Suprapubic skin (tissue), 4 donors: ENCODE data around the gene CDH13. TPM values are rescaled to one million over a fixed set of nuclear protein-coding genes. Genes with fewer than 3 reads are reported as not detected.

ENCODE experiments used
- DNase-seq, 2 donors: peaks; one replicate each; pipeline ENCODE4 v3.0.0-alpha.2; 2019; ENCODE audit warnings: low spot score in 2 of 2
- H3K27ac ChIP-seq: fragments of 200-600 bp; sonication (generic); one replicate; pipeline ENCODE4 v1.5.1; 2019
- H3K27me3 ChIP-seq: fragments of 200-600 bp; sonication (generic); one replicate; pipeline ENCODE4 v1.5.1; 2019
- H3K36me3 ChIP-seq: fragments of 200-600 bp; sonication (generic); one replicate; pipeline ENCODE4 v1.5.1; 2019
- H3K4me1 ChIP-seq: fragments of 200-600 bp; sonication (generic); one replicate; pipeline ENCODE4 v1.5.1; 2019
- H3K4me3 ChIP-seq: fragments of 200-600 bp; sonication (generic); one replicate; pipeline ENCODE4 v1.5.1; 2019; ENCODE audit warnings: mild to moderate bottlenecking
- H3K9me3 ChIP-seq: fragments of 200-600 bp; sonication (generic); one replicate; pipeline ENCODE4 v1.5.1; 2019
- EP300 ChIP-seq: sonication (generic); formaldehyde crosslinking; IDR thresholded peaks from one replicate; pipeline ENCODE4 v1.6.1; 2017; ENCODE audit warnings: antibody characterized with exemption
- POLR2A ChIP-seq, 2 donors: fragments of 450-650 bp; IDR thresholded peaks; one replicate each; pipeline ENCODE4 v1.6.1; 2017; ENCODE audit warnings: antibody characterized with exemption in 2 of 2, mild to moderate bottlenecking in 2 of 2, moderate library complexity in 2 of 2
- POLR2AphosphoS5 ChIP-seq, 3 donors: sonication (generic); formaldehyde crosslinking; IDR thresholded peaks; one replicate each; pipeline ENCODE4 v1.6.1; 2017; ENCODE audit warnings: antibody characterized with exemption in 3 of 3
- WGBS: methylation state at CpG from one replicate; pipeline ENCODE4 v1.1.5; 2018; 5-methylcytosine and 5-hydroxymethylcytosine counted together
- total RNA-seq, 4 donors: library from RNA; depleted of rRNA; stranded (reverse); fragments of >200 nt; gene quantifications; one replicate each; pipeline ENCODE4 v1.1.0, GENCODE V29; 2016
- TF ChIP-seq, protein P1 (sequence below), 2 donors: fragments of 200-600 bp in 1 of 2; fragments of 450-650 bp in 1 of 2; sonication (generic) in 1 of 2; IDR thresholded peaks; one replicate each; pipeline ENCODE4 v1.5.1; 2016 to 2019; ENCODE audit warnings: antibody characterized with exemption in 2 of 2, mild to moderate bottlenecking in 1 of 2, moderate library complexity in 1 of 2

Gene CDH13
- total RNA-seq, 4 donors from 2014 or later: 90.4 to 176 (median 139) TPM

DNA sequence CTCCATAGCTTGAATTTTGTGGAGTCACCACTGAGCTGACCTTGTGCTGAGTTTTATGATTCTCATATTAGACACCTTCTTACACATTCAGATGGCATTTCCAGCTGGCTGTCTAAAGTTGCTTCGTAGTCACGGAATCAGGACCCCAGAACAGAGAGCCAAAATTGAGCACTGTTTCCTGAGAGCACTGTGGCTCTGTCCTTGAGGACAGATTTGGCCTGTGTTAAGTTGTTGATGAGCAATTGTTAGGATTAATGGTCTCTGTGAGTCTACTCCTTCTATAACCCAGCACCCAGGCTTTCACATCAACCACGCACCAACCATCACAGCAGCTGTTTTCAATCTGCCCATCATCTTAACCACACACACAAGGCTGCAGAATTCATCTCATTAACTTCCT, 903.5 kb downstream of the CDH13 start:
- no peaks in the 10 kb centered on the region for H3K4me1 ChIP-seq
- no peak for DNase-seq
- H3K27me3 ChIP-seq: no peaks in the 10 kb centered on the region
- H3K9me3 ChIP-seq: no peaks in the 10 kb centered on the region
- WGBS: 74% methylated on average over 3 of the region's 3 CpGs
- no peaks in the 10 kb centered on the region for H3K36me3 ChIP-seq
- H3K27ac ChIP-seq: no peak overlapping the region
- TF ChIP-seq EP300: no peak
- no peak for TF ChIP-seq POLR2AphosphoS5 (IDR thresholded peaks at IDR 0.05)
- no peak for TF ChIP-seq POLR2A (IDR thresholded peaks at IDR 0.05)
- TF ChIP-seq, protein P1, sequence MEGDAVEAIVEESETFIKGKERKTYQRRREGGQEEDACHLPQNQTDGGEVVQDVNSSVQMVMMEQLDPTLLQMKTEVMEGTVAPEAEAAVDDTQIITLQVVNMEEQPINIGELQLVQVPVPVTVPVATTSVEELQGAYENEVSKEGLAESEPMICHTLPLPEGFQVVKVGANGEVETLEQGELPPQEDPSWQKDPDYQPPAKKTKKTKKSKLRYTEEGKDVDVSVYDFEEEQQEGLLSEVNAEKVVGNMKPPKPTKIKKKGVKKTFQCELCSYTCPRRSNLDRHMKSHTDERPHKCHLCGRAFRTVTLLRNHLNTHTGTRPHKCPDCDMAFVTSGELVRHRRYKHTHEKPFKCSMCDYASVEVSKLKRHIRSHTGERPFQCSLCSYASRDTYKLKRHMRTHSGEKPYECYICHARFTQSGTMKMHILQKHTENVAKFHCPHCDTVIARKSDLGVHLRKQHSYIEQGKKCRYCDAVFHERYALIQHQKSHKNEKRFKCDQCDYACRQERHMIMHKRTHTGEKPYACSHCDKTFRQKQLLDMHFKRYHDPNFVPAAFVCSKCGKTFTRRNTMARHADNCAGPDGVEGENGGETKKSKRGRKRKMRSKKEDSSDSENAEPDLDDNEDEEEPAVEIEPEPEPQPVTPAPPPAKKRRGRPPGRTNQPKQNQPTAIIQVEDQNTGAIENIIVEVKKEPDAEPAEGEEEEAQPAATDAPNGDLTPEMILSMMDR (IDR thresholded peaks at IDR 0.05): no peak
- no peak overlapping the region for H3K4me3 ChIP-seq

DNA sequence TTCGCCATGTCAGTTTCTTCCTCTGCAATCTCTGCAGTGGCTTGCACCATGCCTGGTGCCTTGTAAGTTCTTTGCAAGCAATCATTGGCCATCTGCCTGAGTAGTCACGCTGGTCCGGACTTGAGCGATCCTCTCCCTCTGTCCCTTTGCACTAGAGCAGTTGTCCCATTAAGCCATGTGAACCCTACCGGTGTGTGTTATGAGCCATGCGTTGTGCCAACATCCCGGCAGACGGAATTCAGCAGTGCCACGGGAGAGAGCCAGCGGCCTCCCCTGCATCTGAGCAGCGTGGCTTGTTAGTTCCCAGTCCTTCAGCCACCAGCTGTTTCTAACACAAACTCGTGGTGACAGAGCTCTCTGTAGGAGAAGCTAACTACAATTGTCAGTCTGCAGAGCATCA, 905.9 kb downstream of the CDH13 start:
- Histone ChIP-seq H3K27ac (no peak overlapping the region), H3K27me3 (no peaks in the 10 kb centered on the region), H3K9me3 (no peaks in the 10 kb centered on the region), H3K4me1 (no peaks in the 10 kb centered on the region), H3K4me3 (no peak overlapping the region), H3K36me3 (no peaks in the 10 kb centered on the region)
- no peak for DNase-seq
- TF ChIP-seq POLR2A (IDR thresholded peaks at IDR 0.05) (no peak), POLR2AphosphoS5 (IDR thresholded peaks at IDR 0.05) (no peak), EP300 (no peak)
- TF ChIP-seq, protein P1 (IDR thresholded peaks at IDR 0.05): no peak
- WGBS: 62% methylated on average over 11 of the region's 12 CpGs

DNA sequence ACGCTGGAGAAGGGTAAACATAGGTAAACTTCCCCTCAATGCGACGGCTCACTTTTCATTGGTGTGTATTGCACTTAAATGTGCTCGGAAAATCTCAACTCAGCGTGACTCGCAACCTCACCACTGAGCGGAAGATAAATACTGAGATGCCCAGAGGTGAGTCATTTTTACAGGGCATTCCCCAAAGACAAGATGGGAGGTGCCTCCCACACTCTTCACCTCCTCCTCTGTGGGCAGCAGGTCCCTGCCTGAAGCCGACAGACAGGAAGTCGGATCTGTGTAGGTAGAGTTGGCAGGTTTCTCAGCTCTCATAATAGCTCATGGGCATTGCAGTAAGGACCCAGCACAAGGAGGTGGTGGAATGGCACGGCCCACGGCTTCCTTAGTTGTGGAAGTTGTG, 906.4 kb downstream of the CDH13 start:
- no peaks in the 10 kb centered on the region for H3K36me3 ChIP-seq
- no peak overlapping the region for H3K27ac ChIP-seq
- DNase-seq: no peak
- no peaks in the 10 kb centered on the region for H3K27me3 ChIP-seq
- 74% methylated on average over 11 of the region's 11 CpGs for WGBS
- TF ChIP-seq, protein P1 (IDR thresholded peaks at IDR 0.05): no peak
- no peak for TF ChIP-seq EP300
- no peak for TF ChIP-seq POLR2A (IDR thresholded peaks at IDR 0.05)
- no peak for TF ChIP-seq POLR2AphosphoS5 (IDR thresholded peaks at IDR 0.05)
- H3K4me3 ChIP-seq: no peak overlapping the region
- no peaks in the 10 kb centered on the region for H3K9me3 ChIP-seq
- no peaks in the 10 kb centered on the region for H3K4me1 ChIP-seq

DNA sequence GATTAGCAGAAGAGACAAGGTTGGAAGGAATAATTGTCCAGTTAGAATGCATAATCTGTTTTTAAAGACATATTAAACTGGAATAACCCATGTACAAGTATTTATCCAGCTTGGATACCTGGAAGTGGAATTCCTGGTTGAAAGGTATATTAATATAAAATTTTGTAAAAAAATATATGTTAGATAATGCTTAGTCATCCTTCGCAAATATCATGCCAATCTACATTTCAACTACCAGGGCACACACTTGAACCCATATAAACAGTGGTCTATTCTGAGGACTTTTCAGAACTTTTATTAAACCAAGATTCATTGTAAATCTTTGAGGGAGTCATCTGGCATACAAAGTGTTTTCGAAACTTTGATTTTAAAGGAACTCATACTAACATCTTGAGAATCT, 911.9 kb downstream of the CDH13 start:
- H3K9me3 ChIP-seq: no peaks in the 10 kb centered on the region
- H3K27me3 ChIP-seq: no peaks in the 10 kb centered on the region
- 95% methylated on average over 2 of the region's 2 CpGs for WGBS
- H3K4me1 ChIP-seq: peaks cover 13% of the 10 kb centered on the region
- no peak overlapping the region for H3K27ac ChIP-seq
- no peaks in the 10 kb centered on the region for H3K36me3 ChIP-seq
- no peak for DNase-seq
- TF ChIP-seq POLR2A (IDR thresholded peaks at IDR 0.05) (no peak), EP300 (no peak), POLR2AphosphoS5 (IDR thresholded peaks at IDR 0.05) (no peak)
- TF ChIP-seq, protein P1 (IDR thresholded peaks at IDR 0.05): no peak
- H3K4me3 ChIP-seq: no peak overlapping the region

DNA sequence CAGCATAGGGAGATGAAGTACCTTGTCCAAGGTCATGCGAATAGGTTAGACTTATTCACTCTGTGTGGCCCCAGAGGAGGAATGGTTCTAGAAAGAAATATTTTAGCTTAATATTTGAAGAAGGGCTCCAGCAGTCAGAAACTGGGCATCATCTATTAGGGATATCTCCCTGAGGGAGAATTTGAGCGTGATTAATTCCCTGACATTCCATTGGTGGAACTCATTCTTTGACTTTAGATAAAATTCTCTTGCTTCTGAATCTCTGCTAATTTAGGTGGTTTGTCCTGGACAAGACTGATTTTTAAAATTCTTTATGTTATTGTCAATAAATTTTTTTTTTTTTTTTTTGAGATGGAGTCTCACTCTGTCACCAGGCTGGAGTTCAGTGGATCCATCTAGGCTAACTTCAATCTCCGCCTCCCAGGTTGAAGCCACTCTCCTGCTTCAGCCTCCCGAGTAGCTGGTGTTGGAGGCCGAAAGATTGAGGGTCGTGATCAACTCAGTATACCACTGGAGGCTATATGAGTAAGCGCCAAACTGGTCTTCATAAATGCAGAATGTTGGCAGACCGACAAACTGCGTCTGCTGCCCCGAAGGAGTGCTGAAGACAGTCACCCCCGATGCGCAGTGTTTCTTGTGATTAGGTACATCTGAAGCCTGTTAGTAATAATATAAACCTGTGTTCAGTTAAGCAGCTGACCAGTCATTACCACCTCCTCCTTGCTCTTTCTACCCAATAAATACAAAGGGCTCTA, 913.1 kb downstream of the CDH13 start:
- Histone ChIP-seq H3K9me3 (no peaks in the 10 kb centered on the region), H3K4me3 (no peak overlapping the region), H3K4me1 (peaks cover 13% of the 10 kb centered on the region), H3K27ac (no peak overlapping the region), H3K27me3 (no peaks in the 10 kb centered on the region), H3K36me3 (no peaks in the 10 kb centered on the region)
- no peak for DNase-seq
- 93% methylated on average over 12 of the region's 12 CpGs for WGBS
- no peak for TF ChIP-seq EP300
- TF ChIP-seq, protein P1 (IDR thresholded peaks at IDR 0.05): no peak
- TF ChIP-seq POLR2AphosphoS5 (IDR thresholded peaks at IDR 0.05): no peak
- TF ChIP-seq POLR2A (IDR thresholded peaks at IDR 0.05): no peak
